ENCODE data around the gene POLD3. TPM values are rescaled to one million over a fixed set of nuclear protein-coding genes. Genes with fewer than 3 reads are reported as not detected.
"Not testable (repeated sequence)": the region's sequence is repeated elsewhere in the genome, so short reads cannot be mapped to it uniquely, and the experiment has no call there.

The POLD3 gene
- total RNA-seq, 1 donor from 2014 or later, result 46.7 TPM

DNA sequence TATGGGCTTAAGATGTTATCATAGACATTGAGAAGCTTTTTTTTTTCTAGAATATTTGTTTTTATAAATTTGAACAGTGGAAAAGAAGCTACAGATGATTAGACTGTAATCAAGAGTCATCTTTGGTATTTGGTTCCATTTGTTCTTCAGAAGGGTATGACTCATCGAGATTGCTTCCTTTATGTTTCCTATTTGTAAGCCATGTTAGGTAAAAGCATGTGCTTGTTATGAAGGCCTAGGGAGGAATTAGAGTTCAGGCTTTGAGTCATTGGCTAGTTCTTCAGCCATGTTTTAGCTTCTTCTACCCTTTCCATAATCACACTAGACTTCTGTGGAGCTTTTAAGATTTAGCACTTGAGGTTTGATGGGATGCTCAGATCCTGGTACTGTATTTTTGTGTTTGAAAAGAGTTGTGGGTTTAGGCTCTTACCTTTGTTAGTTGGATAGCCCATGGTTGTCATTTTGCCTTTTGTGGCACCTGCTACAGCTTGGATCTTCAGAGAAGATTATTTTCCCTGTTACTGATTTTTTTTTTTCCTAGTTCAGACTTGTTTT is 44.3 kb downstream of the POLD3 start:
- intact Hi-C loops (cut with micrococcal nuclease), result no loop called here

GRCh38 chr11:74637700-74638099 is 45.3 kb downstream of the POLD3 start:
- intact Hi-C loops (cut with micrococcal nuclease), result no loop called here

- intact Hi-C loops (cut with micrococcal nuclease), result no loop called here
Observed at GRCh38 chr11:74638869-74639268, 46.5 kb downstream of the POLD3 start.

GRCh38 chr11:74639533-74639932 is 47.2 kb downstream of the POLD3 start:
- intact Hi-C loops (cut with micrococcal nuclease), result no loop called here

- intact Hi-C loops (cut with micrococcal nuclease), result no loop called here
Observed at GRCh38 chr11:74641289-74641688, 48.9 kb downstream of the POLD3 start.

- intact Hi-C loops (cut with micrococcal nuclease), result no loop called here
Observed at GRCh38 chr11:74641905-74642304, 49.5 kb downstream of the POLD3 start.

DNA sequence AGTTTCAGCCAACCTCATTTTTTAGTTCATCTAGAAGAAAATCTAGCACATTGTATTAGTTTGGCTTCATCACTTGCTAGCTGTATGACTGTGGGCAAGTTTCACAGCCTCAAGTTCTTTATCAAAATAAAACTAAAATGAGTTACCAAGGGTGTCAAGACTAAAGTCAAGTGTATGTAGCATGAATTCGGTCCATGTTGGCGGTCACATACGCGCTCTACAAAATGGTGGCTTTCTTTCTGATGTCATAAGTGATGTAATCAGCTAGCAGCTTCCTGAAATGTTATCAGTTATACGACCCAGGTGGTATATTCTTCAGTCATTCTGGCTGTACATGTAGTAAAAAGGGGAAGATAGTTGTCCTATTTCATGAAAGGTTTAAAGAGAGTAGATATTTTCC is 50.5 kb downstream of the POLD3 start:
- intact Hi-C loops (cut with micrococcal nuclease), result no loop called here

GRCh38 chr11:74644081-74644480 is 51.7 kb downstream of the POLD3 start:
- intact Hi-C loops (cut with micrococcal nuclease), result no loop called here

DNA sequence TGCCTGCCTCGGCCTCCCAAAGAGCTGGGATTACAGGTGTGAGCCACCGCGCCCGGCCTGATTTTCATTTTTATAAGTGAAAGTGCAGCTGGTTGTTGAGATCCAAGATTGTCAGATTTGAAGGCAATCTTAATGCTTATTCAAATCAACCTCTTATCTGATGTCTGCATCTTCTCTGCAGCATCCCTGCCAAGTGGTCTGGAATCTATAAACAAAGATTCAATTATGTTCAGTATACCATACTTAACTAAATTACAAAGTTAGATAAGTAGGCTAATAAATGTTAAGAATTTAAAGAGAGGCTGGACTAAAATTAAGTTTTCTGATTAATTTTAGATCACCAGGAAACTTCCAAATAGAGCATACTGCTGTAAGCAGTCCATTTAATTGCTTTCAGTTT is 53.8 kb downstream of the POLD3 start:
- intact Hi-C loops (cut with micrococcal nuclease), result no loop called here

DNA sequence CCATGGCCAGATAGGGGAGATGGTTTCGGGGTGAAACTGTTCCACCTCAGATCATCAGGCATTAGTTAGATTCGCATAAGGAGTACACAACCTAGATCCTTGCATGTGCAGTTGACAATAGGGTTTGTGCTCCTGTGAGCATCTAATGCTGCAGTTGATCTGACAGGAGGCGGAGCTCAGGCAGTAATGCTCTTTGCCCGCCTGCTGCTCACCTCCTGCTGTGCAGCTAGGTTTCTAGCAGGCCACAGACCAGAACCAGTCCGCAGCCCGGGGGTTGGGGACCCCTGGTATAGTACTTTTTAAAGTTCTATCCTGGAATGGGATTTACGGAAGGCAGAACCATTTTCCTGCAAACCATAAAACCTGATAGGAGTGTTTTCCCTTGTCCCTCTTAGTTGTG is 54.6 kb downstream of the POLD3 start:
- intact Hi-C loops (cut with micrococcal nuclease), result no loop called here

DNA sequence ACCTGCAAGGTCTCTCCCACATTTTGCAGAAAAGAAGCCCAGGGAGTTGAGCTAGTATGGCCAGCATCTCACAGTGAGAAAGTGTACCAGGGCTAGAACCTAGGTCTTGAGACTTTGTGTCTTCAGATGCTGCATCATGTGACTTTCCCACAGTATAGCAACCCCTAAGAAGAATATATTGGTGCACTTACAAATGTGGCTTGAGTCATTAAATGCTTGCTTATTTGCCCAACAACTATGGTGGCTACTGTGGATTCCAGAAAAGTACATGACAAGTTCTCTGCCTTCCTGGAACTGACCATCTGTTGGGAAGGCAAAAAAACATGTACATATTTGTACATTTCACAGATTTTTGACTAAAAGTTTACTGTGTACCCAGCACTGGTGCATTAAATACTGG is 55.0 kb downstream of the POLD3 start:
- intact Hi-C loops (cut with micrococcal nuclease), result no loop called here

DNA sequence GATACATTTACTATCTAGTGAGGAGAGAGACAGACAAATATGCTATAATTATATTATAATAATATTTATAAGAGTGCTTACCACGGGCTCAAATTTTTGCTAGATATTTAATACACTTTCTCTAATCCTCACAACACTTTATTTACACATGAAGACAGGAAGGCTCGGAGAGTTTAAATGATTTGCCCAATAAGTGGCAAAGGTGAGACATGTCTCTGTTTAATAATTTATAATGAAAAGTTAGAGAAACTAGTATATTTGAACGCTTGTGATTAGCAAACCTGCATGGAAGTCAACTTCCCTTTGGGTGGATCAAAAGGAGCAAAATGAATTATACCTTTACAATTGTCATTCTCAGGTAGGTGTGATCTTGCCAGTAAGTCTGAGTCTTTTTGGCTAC is 55.4 kb downstream of the POLD3 start:
- intact Hi-C loops (cut with micrococcal nuclease), result no loop called here

- intact Hi-C loops (cut with micrococcal nuclease), result no loop called here
Observed at GRCh38 chr11:74648894-74649293, 56.5 kb downstream of the POLD3 start.

DNA sequence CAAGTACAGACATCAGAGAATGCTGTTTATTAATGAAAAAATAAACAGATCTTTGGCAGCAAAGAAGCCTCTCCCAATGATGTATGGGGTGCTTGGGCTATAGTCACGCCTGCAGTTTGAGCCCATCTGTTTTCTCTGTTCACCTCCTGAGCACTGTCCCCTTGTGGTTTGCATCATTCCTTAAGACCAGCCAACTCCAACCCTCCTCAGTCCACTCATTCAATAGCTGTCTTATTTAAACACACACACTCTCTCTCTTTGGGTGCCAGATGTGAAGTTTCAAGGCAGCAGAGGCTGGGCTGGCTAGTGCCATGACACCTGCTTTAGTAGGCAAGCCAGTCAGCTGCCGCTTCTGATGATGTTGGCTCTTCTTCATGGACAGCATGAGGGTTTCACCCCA is 58.1 kb downstream of the POLD3 start:
- intact Hi-C loops (cut with micrococcal nuclease), result no loop called here

DNA sequence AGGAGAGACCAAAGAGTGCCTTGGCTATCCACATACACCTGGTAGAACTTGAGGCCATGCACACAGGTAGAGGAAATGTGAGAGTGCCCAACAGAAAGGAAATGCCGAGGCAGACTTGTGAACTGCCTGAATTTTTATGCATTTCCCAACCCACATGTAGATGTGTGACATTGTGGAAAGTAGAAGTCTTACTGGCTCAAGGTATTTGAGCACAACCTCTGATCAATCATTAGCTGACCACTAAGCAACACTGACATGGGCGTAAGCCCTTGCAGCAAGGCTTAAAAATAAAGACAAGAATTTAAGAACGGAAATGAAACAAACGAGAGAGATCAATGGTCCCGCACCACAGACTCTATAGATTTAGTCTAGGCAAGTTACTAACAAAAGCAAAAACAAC is 62.6 kb downstream of the POLD3 start:
- intact Hi-C loops (cut with micrococcal nuclease), result no loop called here

DNA sequence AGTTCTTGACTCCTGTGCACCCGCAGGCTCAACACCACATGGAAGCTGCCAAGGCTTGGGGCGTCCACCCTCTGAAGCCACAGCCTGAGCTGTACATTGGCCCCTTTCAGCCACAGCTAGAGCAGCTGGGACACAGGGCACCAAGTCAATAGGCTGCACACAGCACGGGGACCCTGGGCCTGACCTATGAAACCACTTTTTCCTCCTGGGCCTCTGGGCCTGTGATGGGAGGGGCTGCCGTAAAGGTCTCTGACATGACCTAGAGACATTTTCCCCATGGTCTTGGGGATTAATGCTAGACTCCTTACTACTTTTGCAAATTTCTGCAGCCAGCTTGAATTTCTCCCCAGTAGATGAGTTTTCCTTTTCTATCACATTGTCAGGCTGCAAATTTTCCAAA is 66.7 kb downstream of the POLD3 start:
- intact Hi-C loops (cut with micrococcal nuclease), result not testable (repeated sequence)

GRCh38 chr11:74662487-74663103 is 70.2 kb downstream of the POLD3 start:
- intact Hi-C loops (cut with micrococcal nuclease), result no loop called here

- intact Hi-C loops (cut with micrococcal nuclease), result no loop called here
Observed at GRCh38 chr11:74663315-74663714, 70.9 kb downstream of the POLD3 start.

DNA sequence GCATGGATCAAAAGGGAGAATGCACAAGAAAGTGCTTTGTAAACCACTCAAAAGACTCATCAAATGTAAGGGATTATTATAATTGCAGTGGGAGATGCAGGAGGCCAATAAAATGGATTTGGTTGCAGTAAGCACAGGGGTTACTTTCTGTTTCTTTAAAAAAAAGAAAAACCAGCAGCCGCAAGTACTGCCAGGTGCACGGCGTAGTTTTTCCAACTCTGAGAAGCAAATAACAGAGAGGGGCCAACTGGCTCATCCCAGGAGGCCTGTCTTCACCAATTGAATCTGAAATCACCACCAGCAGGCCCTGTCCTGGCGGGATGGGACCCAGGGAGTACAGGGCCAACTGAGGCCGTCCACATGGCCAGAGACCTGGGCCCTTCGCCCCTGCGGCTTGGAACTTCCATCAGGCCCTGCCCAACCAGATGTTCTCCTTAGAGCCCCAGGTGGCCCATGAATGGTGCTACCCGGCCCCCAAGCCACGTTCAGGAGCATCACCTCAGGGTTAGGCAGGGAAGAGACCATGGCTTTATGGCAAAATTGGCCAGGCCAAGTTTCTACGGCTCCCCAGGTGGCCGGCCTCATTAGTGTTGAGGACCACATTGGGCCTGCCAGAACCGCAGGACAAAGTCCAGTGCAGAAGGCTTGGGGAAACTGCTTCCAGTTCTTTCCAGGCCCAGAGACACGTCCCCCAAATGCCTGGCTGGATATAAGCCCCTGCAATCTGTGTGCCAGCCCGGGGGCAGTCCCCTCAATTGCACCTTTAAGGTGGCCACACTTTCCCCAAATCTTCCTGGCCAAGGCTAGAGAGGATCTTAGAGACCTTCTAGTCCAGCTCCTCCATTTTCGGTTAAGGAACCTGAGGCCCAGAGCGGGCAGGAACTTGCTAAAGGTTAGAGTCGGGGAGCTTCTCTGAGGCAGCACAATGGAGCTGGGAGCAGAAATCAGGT is 77.1 kb downstream of the POLD3 start:
- intact Hi-C loops (cut with micrococcal nuclease), result no loop called here

- intact Hi-C loops (cut with micrococcal nuclease), result no loop called here
Observed at GRCh38 chr11:74670171-74670570, 77.8 kb downstream of the POLD3 start.

DNA sequence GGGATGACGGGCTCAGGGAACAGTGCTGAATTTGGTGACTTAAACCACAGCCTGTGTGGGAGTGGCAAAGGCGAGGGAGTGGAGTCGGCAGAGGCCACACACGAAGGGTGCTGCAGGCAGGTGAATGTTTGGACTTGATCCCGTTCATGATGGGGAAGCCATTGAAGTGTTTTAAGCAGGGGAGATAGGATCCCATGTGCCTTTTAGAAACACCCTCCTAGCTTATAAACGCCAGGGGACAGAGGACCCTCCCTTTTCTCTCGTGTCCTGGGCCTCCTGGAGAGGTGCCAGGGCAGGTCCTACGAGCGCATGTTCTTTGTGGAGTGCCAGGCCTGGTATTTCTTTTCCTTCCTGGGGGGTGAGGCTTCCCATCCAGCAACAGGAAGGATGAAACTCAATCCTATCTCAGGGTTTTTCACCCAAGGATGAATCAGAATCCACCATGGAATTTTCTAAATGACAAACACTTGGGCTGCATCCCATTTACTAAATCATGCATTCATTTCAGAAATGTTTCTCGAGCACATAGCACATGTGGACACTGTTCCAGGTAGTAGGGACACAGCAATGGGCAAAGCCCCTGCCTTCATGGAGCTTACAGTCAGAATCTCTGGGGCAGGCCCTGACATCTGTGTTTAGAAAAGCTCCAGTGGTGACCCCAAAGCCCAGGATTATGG is 79.3 kb downstream of the POLD3 start:
- intact Hi-C loops (cut with micrococcal nuclease), result no loop called here
